A375 (cell line): ENCODE data around the gene SPAG9. TPM values are rescaled to one million over a fixed set of nuclear protein-coding genes. Genes with fewer than 3 reads are reported as not detected.

Experiments used
- total RNA-seq: library from RNA; depleted of rRNA; stranded (reverse); fragments of >200 nt; shearing (Covaris generic); gene quantifications from 2 replicates; pipeline ENCODE4 v1.2.3, GENCODE V29; 2014; rRNA removed

Gene SPAG9
- total RNA-seq = 52.4 and 58.2 TPM in 2 replicates

GRCh38 chr17:51120739-51121619, at the start of gene SPAG9:
SPAG9 (minus strand) TSS chr17:51120868; CDS start chr17:51120656, 212 bp downstream.

DNA sequence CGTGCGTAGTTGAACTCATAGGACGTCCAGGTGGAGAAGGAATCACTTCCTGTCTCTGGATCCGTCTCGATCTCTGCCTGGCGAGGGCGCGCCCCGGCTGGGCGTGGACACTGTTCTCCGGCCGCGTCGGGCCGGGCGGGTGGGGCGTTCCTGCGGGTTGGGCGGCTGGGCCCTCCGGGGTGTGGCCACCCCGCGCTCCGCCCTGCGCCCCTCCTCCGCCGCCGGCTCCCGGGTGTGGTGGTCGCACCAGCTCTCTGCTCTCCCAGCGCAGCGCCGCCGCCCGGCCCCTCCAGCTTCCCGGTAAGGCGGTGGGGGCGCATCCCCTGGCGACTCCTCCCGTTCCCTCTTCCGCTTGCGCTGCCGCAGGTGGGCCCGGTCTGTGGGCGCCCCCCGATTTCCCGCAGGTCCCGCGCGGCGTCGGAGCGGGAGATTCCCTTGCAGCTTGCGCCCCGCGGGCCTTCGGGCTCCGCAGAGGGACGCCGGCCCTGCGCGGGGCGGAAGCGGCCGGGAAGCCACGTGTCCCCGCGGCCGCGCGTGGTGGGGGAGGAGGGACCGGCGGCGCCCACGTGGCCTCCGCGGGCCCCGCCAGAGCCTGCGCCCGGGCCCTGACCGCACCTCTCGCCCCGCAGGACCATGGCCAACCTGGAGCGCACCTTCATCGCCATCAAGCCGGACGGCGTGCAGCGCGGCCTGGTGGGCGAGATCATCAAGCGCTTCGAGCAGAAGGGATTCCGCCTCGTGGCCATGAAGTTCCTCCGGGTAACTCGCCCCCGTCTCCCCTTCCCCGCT, 45.7 kb upstream of the SPAG9 start, which contains the start of gene NME2:
NME2 (plus strand) TSS at position 214 of the 789 bp plus-strand sequence; CDS start at position 634, 420 bp downstream.

DNA sequence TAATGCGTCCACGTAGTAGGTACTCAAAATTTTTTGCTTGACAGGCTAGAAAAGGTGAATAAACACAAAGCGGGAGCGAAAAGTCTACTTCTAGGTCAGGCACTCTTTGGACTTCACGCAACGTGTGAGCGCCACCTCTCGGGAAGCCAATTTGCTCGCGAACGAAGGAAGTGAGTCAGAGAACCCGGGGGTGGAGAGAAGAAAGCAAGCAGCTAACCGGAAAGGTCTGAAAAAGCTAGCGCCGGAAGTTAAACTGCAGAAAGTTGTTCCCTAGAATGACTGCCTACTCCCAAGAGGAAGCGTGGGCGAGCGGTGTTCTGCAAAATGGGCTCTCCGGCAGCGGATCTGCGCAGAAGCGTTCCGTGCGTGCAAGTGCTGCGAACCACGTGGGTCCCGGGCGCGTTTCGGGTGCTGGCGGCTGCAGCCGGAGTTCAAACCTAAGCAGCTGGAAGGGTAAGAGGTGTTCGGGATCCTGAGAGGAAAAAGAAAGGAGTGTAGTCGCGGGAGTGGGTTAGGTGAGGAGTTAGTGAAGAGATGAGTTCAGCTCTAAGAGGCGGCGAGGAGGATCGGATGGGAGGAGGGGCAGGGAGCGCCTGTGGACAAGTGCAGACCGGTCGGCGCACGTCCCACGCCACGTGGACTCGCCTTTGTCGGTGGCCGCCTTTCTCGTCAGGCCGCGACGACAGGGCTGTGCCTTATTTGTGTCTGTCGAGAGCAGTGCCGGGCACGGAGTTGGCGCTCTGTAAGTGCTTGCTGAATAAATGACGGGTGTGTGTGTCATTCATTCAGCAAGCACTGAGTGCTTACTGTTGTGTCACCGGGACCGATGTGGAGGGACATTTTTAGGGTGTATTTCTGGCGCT, 32.8 kb upstream of the SPAG9 start, which contains the start of gene NME1:
NME1 (plus strand) TSS at position 350 of the 863 bp plus-strand sequence. CDS start 2,096 bp downstream, outside the sequence.

Other genes starting within 250 kb of the SPAG9 start
- 394 and 398 TPM in 2 replicates for gene NME1, start 32.7 kb upstream of the SPAG9 start, total RNA-seq
- gene NME2, start 45.5 kb upstream of the SPAG9 start, total RNA-seq = 706 and 716 TPM in 2 replicates
- gene MBTD1, start 139.2 kb upstream of the SPAG9 start, total RNA-seq = 8.2 and 12.3 TPM in 2 replicates
- gene UTP18, start 139.7 kb upstream of the SPAG9 start, total RNA-seq = 65.9 and 67.3 TPM in 2 replicates